ENCODE measurements around the gene TUBB2A.

- TF ChIP-seq, protein P1, sequence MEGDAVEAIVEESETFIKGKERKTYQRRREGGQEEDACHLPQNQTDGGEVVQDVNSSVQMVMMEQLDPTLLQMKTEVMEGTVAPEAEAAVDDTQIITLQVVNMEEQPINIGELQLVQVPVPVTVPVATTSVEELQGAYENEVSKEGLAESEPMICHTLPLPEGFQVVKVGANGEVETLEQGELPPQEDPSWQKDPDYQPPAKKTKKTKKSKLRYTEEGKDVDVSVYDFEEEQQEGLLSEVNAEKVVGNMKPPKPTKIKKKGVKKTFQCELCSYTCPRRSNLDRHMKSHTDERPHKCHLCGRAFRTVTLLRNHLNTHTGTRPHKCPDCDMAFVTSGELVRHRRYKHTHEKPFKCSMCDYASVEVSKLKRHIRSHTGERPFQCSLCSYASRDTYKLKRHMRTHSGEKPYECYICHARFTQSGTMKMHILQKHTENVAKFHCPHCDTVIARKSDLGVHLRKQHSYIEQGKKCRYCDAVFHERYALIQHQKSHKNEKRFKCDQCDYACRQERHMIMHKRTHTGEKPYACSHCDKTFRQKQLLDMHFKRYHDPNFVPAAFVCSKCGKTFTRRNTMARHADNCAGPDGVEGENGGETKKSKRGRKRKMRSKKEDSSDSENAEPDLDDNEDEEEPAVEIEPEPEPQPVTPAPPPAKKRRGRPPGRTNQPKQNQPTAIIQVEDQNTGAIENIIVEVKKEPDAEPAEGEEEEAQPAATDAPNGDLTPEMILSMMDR (IDR thresholded peaks at IDR 0.05; ENCODE audit: insufficient read depth, low read depth, low read length) = no peak
- TF ChIP-seq EZH2 (IDR thresholded peaks at IDR 0.05; ENCODE audit: insufficient read depth, low read length) = no peak
These were observed 4.7 kb downstream of the TUBB2A start for GRCh38 chr6:3152689-3153088.

Measured in astrocyte (in vitro differentiated cells and primary cell).